ENCODE data around the gene MAD2L1. TPM values are rescaled to one million over a fixed set of nuclear protein-coding genes. Genes with fewer than 3 reads are reported as not detected.

Gene MAD2L1
- total and polyA plus RNA-seq, 2 of the 4 experiments (the other 2 are of a cell fraction) = 13.6 to 15.2 TPM

DNA sequence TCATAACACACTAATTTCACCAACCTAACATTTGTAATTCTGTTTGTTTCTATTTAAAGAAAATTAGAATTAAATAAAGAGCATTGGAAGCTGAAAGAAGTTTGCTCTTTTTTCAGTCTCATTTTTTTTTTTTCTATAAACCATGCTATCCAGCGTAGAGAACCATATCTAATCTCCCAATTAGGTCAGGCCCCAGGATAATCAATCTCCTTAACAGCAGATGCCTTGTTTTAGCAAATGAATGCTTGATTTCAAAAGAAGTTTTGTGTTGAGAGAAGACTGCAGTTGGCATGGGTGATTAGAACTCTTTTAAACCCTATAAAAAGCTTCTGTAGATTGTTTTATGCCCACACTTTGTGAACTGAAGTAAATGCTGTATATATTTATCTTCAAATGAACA lies 15.6 kb upstream of the MAD2L1 start:
- POLR2A ChIA-PET (ENCODE audit: unreplicated experiment) = no interaction called here
- Histone ChIP-seq H3K14ac (replicated peaks; ENCODE audit: low read depth, low read length) (no peak overlapping the region; the same call in 1 of the 2 replicates), H3K36me3 (ENCODE audit: control insufficient read depth, insufficient read depth, low read length) (no peaks in the 10 kb centered on the region), H3K4me2 (ENCODE audit: low read depth, low read length) (no peak overlapping the region), H4K8ac (ENCODE audit: low read depth in 2 of 2, low read length in 2 of 2) (no peak overlapping the region), H4K20me1 (ENCODE audit: insufficient read depth, low read length) (no peaks in the 10 kb centered on the region), H2AK5ac (ENCODE audit: low read depth, low read length) (no peak overlapping the region), H2AFZ (replicated peaks; ENCODE audit: low read length, poor library complexity) (no peak overlapping the region), H4K91ac (ENCODE audit: insufficient read depth, low read depth, low read length) (no peak overlapping the region), H4K5ac (ENCODE audit: low read depth, low read length) (no peak overlapping the region), H3K79me1 (ENCODE audit: low read depth in 1 of 2, low read length in 2 of 2) (no peaks in the 10 kb centered on the region), H3K4ac (ENCODE audit: low read depth, low read length) (no peak overlapping the region), H3K27me3 (ENCODE audit: control insufficient read depth, insufficient read depth, low read length) (no peaks in the 10 kb centered on the region), H2AK9ac (replicated peaks; ENCODE audit: low read depth, low read length, poor library complexity) (no peak overlapping the region), H3K4me3 (ENCODE audit: insufficient read depth, low read depth, low read length) (no peak overlapping the region), H3K56ac (ENCODE audit: extremely low read depth, insufficient read depth, low read length) (no peak overlapping the region), H2BK120ac (ENCODE audit: low read depth, low read length) (no peak overlapping the region), H3K23ac (ENCODE audit: low read depth, low read length) (no peak overlapping the region), H3K18ac (ENCODE audit: low read depth, low read length) (no peak overlapping the region), H2BK5ac (ENCODE audit: low read depth, low read length, poor library complexity, severe bottlenecking) (no peak overlapping the region), H3K27ac (ENCODE audit: insufficient read depth, low read length) (no peak overlapping the region), H3K9me3 (ENCODE audit: control insufficient read depth, insufficient read depth, low read length) (no peaks in the 10 kb centered on the region), H2BK20ac (ENCODE audit: low read depth, low read length) (no peak overlapping the region), H3K9ac (ENCODE audit: low read depth, low read length) (no peak overlapping the region), H2BK15ac (ENCODE audit: low read depth, low read length) (no peak overlapping the region), H3K9me1 (ENCODE audit: insufficient read depth, low read length) (no peaks in the 10 kb centered on the region), H3K4me1 (ENCODE audit: control insufficient read depth, insufficient read depth, low read length) (no peaks in the 10 kb centered on the region)
- TF ChIP-seq NFE2L2 (IDR thresholded peaks at IDR 0.05; ENCODE audit: low read depth, low read length) = no peak
- TF ChIP-seq, protein P1, sequence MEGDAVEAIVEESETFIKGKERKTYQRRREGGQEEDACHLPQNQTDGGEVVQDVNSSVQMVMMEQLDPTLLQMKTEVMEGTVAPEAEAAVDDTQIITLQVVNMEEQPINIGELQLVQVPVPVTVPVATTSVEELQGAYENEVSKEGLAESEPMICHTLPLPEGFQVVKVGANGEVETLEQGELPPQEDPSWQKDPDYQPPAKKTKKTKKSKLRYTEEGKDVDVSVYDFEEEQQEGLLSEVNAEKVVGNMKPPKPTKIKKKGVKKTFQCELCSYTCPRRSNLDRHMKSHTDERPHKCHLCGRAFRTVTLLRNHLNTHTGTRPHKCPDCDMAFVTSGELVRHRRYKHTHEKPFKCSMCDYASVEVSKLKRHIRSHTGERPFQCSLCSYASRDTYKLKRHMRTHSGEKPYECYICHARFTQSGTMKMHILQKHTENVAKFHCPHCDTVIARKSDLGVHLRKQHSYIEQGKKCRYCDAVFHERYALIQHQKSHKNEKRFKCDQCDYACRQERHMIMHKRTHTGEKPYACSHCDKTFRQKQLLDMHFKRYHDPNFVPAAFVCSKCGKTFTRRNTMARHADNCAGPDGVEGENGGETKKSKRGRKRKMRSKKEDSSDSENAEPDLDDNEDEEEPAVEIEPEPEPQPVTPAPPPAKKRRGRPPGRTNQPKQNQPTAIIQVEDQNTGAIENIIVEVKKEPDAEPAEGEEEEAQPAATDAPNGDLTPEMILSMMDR (conservative IDR thresholded peaks at IDR 0.05; ENCODE audit: low read depth, low read length) = no peak
- no peak for TF ChIP-seq CEBPB (IDR thresholded peaks at IDR 0.05; ENCODE audit: low read depth, low read length)
- TF ChIP-seq SMC3 (IDR thresholded peaks at IDR 0.05; ENCODE audit: low read depth, low read length) = no peak
- TF ChIP-seq FOS (IDR thresholded peaks at IDR 0.05; ENCODE audit: low read depth, low read length) = no peak
- no peak for TF ChIP-seq MXI1 (IDR thresholded peaks at IDR 0.05; ENCODE audit: borderline replicate concordance, low read depth, low read length)
- TF ChIP-seq CHD1 (IDR thresholded peaks at IDR 0.05; ENCODE audit: low read depth, low read length) = no peak
- TF ChIP-seq RAD21 (IDR thresholded peaks at IDR 0.05; ENCODE audit: low read length) = no peak
- dilution Hi-C loops (cut with HindIII; ENCODE audit: low sequenced_read_pairs, unreplicated experiment) = no loop called here
- CTCF ChIA-PET = no interaction called here
- no TSS peak for BruUV-seq (replicated peaks)
- intact Hi-C loops (cut with micrococcal nuclease) = no loop called here
- DNase-seq (no peak), ATAC-seq (ENCODE audit: low read depth) (no peak)
- in situ Hi-C loops (cut with MboI; ENCODE audit: low sequenced_read_pairs) = no loop called here
- WGBS, 2 experiments (ENCODE audit: extremely low coverage in 2 of 2, insufficient read length in 1 of 2) = no CpG with 5 or more reads among the region's 1 CpG

Data from IMR-90 (cell line).